Chondrocyte (in vitro differentiated cells): ENCODE data around the gene STRIP1. TPM values are rescaled to one million over a fixed set of nuclear protein-coding genes. Genes with fewer than 3 reads are reported as not detected.
A peak's percentile ranks its signal among the peaks of the same experiment; 100 is the strongest.

Experiments used
- DNase-seq: peaks from one replicate; pipeline ENCODE4 v3.0.0; 2021; ENCODE audit warnings: mixed read lengths, low spot score
- H3K27ac Mint-ChIP-seq: one replicate; pipeline ENCODE4 v1.8.0; 2021; ENCODE audit warnings: mild to moderate bottlenecking, moderate library complexity, mixed read lengths; ENCODE audit not compliant: unreplicated experiment
- H3K27me3 Mint-ChIP-seq: 2 replicates; pipeline ENCODE4 v1.8.0; 2021; ENCODE audit warnings: low read depth, mixed read lengths
- H3K36me3 Mint-ChIP-seq: 2 replicates; pipeline ENCODE4 v1.8.0; 2021; ENCODE audit warnings: low read depth, mixed read lengths
- H3K4me1 Mint-ChIP-seq: 2 replicates; pipeline ENCODE4 v1.8.0; 2021; ENCODE audit warnings: low read depth, mild to moderate bottlenecking, mixed read lengths
- H3K4me3 Mint-ChIP-seq: one replicate; pipeline ENCODE4 v1.8.0; 2021; ENCODE audit warnings: mild to moderate bottlenecking, moderate library complexity, mixed read lengths; ENCODE audit not compliant: unreplicated experiment
- H3K9me3 Mint-ChIP-seq: 2 replicates; pipeline ENCODE4 v1.8.0; 2021; ENCODE audit warnings: low read depth, mixed read lengths
- long read RNA-seq: library from polyadenylated mRNA; stranded (forward); transcript quantifications from one replicate; pipeline ENCODE4 v2.0.0, GENCODE V29; 2021
- total RNA-seq: library from RNA; stranded (reverse); gene quantifications from 3 replicates; pipeline ENCODE4 v1.2.1, GENCODE V29; 2021
- TF ChIP-seq, protein P1 (sequence below): fragments of 200-600 bp; sonication (generic); IDR thresholded peaks from 2 replicates; pipeline ENCODE4 v1.5.0; 2021; ENCODE audit warnings: antibody characterized with exemption, mild to moderate bottlenecking, moderate library complexity

Gene STRIP1
- total RNA-seq = 40.2 to 45.6 TPM (median 41.4 TPM) in 3 replicates
- long read RNA-seq, transcript STRIP1-201 (21 exons, 3,265 nt) = major isoform, 72 of 107 reads
- long read RNA-seq, partial matches to known transcripts = 11 of 107 reads
- long read RNA-seq, other reads (novel, unspliced or antisense) = 24 of 107 reads

- Mint-ChIP-seq H3K27ac (peak within 1 kb of the TSS; percentile 88), H3K9me3 (no peaks in the 10 kb centered on the region), H3K27me3 (no peaks in the 10 kb centered on the region), H3K36me3 (peaks cover 14% of the 10 kb centered on the region), H3K4me1 (peaks cover 27% of the 10 kb centered on the region), H3K4me3 (peak within 1 kb of the TSS; percentile 93)
- TF ChIP-seq, protein P1, sequence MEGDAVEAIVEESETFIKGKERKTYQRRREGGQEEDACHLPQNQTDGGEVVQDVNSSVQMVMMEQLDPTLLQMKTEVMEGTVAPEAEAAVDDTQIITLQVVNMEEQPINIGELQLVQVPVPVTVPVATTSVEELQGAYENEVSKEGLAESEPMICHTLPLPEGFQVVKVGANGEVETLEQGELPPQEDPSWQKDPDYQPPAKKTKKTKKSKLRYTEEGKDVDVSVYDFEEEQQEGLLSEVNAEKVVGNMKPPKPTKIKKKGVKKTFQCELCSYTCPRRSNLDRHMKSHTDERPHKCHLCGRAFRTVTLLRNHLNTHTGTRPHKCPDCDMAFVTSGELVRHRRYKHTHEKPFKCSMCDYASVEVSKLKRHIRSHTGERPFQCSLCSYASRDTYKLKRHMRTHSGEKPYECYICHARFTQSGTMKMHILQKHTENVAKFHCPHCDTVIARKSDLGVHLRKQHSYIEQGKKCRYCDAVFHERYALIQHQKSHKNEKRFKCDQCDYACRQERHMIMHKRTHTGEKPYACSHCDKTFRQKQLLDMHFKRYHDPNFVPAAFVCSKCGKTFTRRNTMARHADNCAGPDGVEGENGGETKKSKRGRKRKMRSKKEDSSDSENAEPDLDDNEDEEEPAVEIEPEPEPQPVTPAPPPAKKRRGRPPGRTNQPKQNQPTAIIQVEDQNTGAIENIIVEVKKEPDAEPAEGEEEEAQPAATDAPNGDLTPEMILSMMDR = no peak
- no peak for DNase-seq
Observed at GRCh38 chr1:110034451-110035235, at the start of gene STRIP1. Gene STRIP1, plus strand, starts transcription at chr1:110034624. Its CDS starts 14 bp downstream, at chr1:110034638.

GRCh38 chr1:109985247-109986053 is 49.0 kb upstream of the STRIP1 start:
- peak overlapping the region; percentile 98 for H3K4me3 Mint-ChIP-seq
- DNase-seq = no peak
- H3K27ac Mint-ChIP-seq = peak overlapping the region; percentile 100
- TF ChIP-seq, protein P1 = no peak
- peaks cover 62% of the 10 kb centered on the region for H3K4me1 Mint-ChIP-seq
- peaks cover 1% of the 10 kb centered on the region for H3K36me3 Mint-ChIP-seq
- no peaks in the 10 kb centered on the region for H3K9me3 Mint-ChIP-seq
- H3K27me3 Mint-ChIP-seq = no peaks in the 10 kb centered on the region

- peak overlapping the region; percentile 98 for H3K4me3 Mint-ChIP-seq
Observed at GRCh38 chr1:109986054-109986444, 48.4 kb upstream of the STRIP1 start.

GRCh38 chr1:109988349-109988914 is 46.0 kb upstream of the STRIP1 start:
- TF ChIP-seq, protein P1 = no peak
- Mint-ChIP-seq H3K4me3 (no peak overlapping the region), H3K4me1 (peaks cover 67% of the 10 kb centered on the region), H3K27me3 (no peaks in the 10 kb centered on the region), H3K9me3 (no peaks in the 10 kb centered on the region), H3K36me3 (peaks cover 4% of the 10 kb centered on the region), H3K27ac (no peak overlapping the region)
- no peak for DNase-seq

More at GRCh38 chr1:109986054-109986444, 48.4 kb upstream of the STRIP1 start:
- Mint-ChIP-seq H3K27me3 (no peaks in the 10 kb centered on the region), H3K4me1 (peaks cover 68% of the 10 kb centered on the region), H3K9me3 (no peaks in the 10 kb centered on the region), H3K36me3 (peaks cover 1% of the 10 kb centered on the region), H3K27ac (peak overlapping the region; percentile 100)
- TF ChIP-seq, protein P1 = no peak
- DNase-seq = no peak
